Brain microvascular endothelial cell (primary cell): Measurements from ENCODE around the gene MYL10.

ENCODE experiments used
- DNase-seq: peaks from one replicate; pipeline ENCODE4 v3.0.0-alpha.2; 2020
- H3K27ac ChIP-seq: fragments of 250-450 bp; sonication (Bioruptor Pico); 2 replicates; pipeline ENCODE4 v1.5.1; 2020; ENCODE audit warnings: mild to moderate bottlenecking, moderate library complexity
- H3K27me3 ChIP-seq: fragments of 250-450 bp; sonication (Bioruptor Pico); replicated peaks from 2 replicates; pipeline ENCODE4 v1.5.1; 2020; ENCODE audit warnings: mild to moderate bottlenecking
- H3K36me3 ChIP-seq: fragments of 250-450 bp; sonication (Bioruptor Pico); replicated peaks from 2 replicates; pipeline ENCODE4 v1.5.1; 2020; ENCODE audit warnings: mild to moderate bottlenecking
- H3K4me3 ChIP-seq: 2 replicates; pipeline ENCODE4 v1.5.1; 2011; ENCODE audit warnings: low read depth, mild to moderate bottlenecking, control low read depth, low read length, moderate library complexity
- in situ Hi-C: cut with HindIII; loops from 2 replicates; pipeline ENCODE4 v1.10.0; 2017; ENCODE audit warnings: low sequenced_read_pairs, low pct_ligation_motif_present
- TF ChIP-seq, protein P1 (sequence below): IDR thresholded peaks from 2 replicates; pipeline ENCODE4 v1.5.1; 2011; ENCODE audit warnings: low read depth, mild to moderate bottlenecking, moderate library complexity, low read length, control low read depth, inconsistent platforms; ENCODE audit errors: missing control alignments

MYL10 gene

DNA sequence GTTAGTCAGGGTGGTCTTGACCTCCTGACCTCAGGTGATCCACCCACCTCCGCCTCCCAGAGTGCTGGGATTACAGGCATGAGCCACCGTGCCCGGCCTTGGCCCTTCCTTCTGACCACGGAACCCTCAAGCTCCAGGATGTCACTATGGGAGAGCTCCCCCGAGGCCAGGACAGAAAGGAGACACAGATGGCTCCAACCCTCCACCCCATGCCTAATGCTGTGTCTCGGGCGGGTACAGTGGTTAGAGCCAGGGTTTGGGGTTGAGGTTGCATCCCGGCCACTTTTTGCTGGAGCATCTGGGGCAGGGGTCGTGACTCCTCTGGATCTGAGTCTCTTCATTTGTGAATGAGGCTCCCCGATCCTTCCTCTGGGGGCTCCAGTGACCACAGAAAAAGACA, 8.1 kb downstream of the MYL10 start:
- DNase-seq = no peak
- no peak overlapping the region for H3K27ac ChIP-seq
- TF ChIP-seq, protein P1, sequence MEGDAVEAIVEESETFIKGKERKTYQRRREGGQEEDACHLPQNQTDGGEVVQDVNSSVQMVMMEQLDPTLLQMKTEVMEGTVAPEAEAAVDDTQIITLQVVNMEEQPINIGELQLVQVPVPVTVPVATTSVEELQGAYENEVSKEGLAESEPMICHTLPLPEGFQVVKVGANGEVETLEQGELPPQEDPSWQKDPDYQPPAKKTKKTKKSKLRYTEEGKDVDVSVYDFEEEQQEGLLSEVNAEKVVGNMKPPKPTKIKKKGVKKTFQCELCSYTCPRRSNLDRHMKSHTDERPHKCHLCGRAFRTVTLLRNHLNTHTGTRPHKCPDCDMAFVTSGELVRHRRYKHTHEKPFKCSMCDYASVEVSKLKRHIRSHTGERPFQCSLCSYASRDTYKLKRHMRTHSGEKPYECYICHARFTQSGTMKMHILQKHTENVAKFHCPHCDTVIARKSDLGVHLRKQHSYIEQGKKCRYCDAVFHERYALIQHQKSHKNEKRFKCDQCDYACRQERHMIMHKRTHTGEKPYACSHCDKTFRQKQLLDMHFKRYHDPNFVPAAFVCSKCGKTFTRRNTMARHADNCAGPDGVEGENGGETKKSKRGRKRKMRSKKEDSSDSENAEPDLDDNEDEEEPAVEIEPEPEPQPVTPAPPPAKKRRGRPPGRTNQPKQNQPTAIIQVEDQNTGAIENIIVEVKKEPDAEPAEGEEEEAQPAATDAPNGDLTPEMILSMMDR = no peak
- H3K27me3 ChIP-seq = peaks cover 5% of the 10 kb centered on the region
- in situ Hi-C loops = no loop called here
- no peaks in the 10 kb centered on the region for H3K36me3 ChIP-seq
- no peak overlapping the region for H3K4me3 ChIP-seq

DNA sequence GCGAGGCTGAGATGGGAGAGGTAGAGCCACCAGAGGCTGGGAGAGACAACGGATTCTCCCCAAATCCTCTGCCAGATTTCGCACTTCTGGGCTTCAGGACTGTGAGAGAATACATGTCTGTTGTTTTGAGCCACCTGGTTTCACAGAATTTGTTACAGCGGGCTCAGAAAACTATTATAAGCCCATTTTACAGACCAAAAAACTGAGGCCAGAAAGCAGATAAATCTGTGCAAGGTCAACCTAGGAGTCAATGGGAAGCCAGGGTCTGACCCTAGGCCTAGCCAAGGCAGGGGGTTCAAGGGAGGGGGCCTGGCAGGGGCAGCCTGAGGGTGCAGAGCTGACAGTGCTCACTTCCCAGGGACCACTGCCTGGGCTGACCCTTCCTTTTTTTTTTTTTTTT, 8.7 kb downstream of the MYL10 start:
- in situ Hi-C loops = no loop called here
- Histone ChIP-seq H3K36me3 (no peaks in the 10 kb centered on the region), H3K27me3 (peaks cover 5% of the 10 kb centered on the region), H3K4me3 (no peak overlapping the region), H3K27ac (no peak overlapping the region)
- DNase-seq = no peak
- TF ChIP-seq, protein P1 = no peak

DNA sequence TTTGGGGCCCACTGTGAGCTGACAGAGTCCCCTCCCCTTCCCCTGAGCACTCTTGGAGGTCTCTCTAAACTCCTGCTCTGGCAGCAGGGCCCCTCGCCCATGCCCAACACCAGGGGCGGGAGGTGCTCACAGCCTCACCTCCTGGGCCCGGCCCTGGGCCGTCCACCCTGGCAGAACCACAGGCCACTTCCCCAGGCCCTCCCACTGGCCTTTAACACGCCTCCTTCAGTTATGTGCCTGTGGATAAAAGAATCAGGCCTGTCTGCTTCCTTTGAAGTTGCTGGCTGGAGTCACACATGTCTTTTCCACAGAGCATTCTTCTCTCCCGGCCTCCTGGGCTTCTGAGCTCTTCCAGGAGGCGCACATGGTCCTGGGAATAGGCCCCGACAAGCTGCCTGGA, 10.2 kb downstream of the MYL10 start:
- no peak for DNase-seq
- Histone ChIP-seq H3K27me3 (peaks cover under 1% of the 10 kb centered on the region), H3K36me3 (no peaks in the 10 kb centered on the region), H3K4me3 (no peak overlapping the region), H3K27ac (no peak overlapping the region)
- in situ Hi-C loops = no loop called here
- TF ChIP-seq, protein P1 = no peak

DNA sequence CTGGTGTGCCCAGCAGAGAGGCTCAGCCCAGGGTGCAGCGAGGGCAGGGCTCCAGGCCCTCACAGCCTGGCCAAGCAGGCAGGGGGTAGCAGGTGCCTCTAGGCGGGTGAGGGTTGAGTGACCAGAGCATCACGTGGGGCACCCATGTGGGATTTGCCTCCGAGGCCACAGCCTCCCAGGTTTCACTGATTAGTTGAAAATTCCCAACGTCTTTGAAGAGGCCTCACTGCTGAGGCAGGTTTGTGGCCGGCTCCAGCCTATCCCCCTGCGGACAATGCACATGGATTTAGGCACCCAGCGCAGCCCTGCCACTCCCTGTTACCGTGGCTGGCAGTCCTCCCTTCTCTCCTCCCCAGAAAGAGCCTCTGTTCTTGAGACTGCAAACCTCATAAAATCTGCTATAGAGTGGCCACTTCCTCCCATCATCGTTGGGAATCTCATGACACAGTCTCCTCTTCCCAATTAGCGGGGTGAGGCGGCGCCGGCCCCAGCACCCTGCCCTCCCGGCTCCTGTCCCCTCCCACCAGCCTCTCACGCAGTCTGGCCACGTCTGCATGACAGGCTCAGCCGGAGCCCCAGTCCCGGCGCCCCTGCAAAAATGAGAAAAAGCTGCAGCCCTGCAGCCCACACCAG, 10.8 kb downstream of the MYL10 start:
- H3K4me3 ChIP-seq = no peak overlapping the region
- in situ Hi-C loops = no loop called here
- no peak overlapping the region for H3K27ac ChIP-seq
- no peaks in the 10 kb centered on the region for H3K36me3 ChIP-seq
- TF ChIP-seq, protein P1 = no peak
- no peaks in the 10 kb centered on the region for H3K27me3 ChIP-seq
- DNase-seq = no peak

DNA sequence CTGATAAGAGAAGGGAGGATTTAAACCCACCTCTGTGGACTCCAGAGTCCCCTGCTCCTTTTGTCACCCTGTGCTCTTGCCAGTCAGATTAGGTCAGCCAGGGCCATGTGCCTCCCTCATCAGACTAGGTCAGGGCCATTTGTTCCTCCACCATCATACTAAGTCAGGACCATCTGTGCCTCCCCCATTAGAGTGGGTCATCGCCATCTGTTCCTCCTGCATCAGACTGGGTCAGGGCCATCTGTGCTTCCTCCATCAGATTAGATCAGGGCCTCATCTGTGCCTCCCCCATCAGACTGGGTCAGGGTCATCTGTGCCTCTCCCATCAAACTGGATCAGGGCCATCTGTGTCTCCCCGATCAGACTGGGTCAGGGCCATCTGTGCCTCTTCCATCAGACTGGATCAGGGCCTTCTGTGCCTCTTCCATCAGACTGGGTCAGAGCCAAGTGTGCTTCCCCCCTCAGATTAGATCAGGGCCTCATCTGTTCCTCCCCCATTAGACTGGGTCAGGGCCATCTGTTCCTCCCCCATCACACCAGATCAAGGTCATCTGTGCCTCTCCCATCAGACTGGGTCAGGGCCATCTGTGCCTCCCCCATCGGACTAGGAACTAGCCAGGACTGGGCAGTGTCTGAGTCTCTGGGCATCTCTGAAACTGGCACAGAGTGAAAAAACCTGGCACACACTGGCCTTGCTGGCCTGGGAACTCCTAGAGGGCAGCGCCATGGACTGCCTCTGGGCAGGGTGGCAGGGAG, 11.5 kb downstream of the MYL10 start:
- H3K27ac ChIP-seq = no peak overlapping the region
- H3K27me3 ChIP-seq = no peaks in the 10 kb centered on the region
- DNase-seq = no peak
- in situ Hi-C loops = no loop called here
- no peak overlapping the region for H3K4me3 ChIP-seq
- H3K36me3 ChIP-seq = no peaks in the 10 kb centered on the region
- TF ChIP-seq, protein P1 = no peak
